HEK293T (cell line): ENCODE measurements around the gene CEACAM6.

ENCODE experiments used
- CTCF ChIA-PET: fragments of 350-600 bp; formaldehyde crosslinking; extraction: SDS; loops from one replicate; lab custom pipeline; 2021; ENCODE audit warnings: antibody characterized with exemption, inconsistent platforms; lab: Yijun Ruan, JAX
- POLR2A ChIA-PET: fragments of 350-600 bp; formaldehyde crosslinking; extraction: SDS; loops from one replicate; lab custom pipeline; 2020; ENCODE audit warnings: antibody characterized with exemption, inconsistent platforms; lab: Yijun Ruan, JAX
- DNase-seq: peaks from one replicate; pipeline ENCODE4 v3.0.0; 2012; ENCODE audit warnings: mixed read lengths; ENCODE audit errors: extremely low spot score
- ARNT ChIP-seq: fragments of 450-650 bp; IDR thresholded peaks from 2 replicates; pipeline ENCODE4 v1.6.1; 2017; ENCODE audit warnings: mild to moderate bottlenecking
- BHLHE40 ChIP-seq: fragments of 450-650 bp; IDR thresholded peaks from 2 replicates; pipeline ENCODE4 v1.6.1; 2016; ENCODE audit warnings: mild to moderate bottlenecking, moderate library complexity, borderline replicate concordance
- CTBP1 ChIP-seq: fragments of 450-650 bp; IDR thresholded peaks from 2 replicates; pipeline ENCODE4 v1.6.1; 2016; ENCODE audit warnings: borderline replicate concordance
- ELF4 ChIP-seq: fragments of 450-650 bp; IDR thresholded peaks from 2 replicates; pipeline ENCODE4 v1.6.1; 2017; ENCODE audit warnings: antibody characterized with exemption
- FOXA1 ChIP-seq: fragments of 450-650 bp; IDR thresholded peaks from 2 replicates; pipeline ENCODE4 v1.6.1; 2016; ENCODE audit warnings: mild to moderate bottlenecking
- FOXK2 ChIP-seq: fragments of 450-650 bp; IDR thresholded peaks from 2 replicates; pipeline ENCODE4 v1.6.1; 2016; ENCODE audit warnings: mild to moderate bottlenecking
- FOXM1 ChIP-seq: fragments of 450-650 bp; IDR thresholded peaks from 2 replicates; pipeline ENCODE4 v1.6.1; 2017; ENCODE audit warnings: mild to moderate bottlenecking, borderline replicate concordance
- HDGF ChIP-seq: fragments of 450-650 bp; IDR thresholded peaks from 2 replicates; pipeline ENCODE4 v1.6.1; 2017; ENCODE audit warnings: antibody characterized with exemption, borderline replicate concordance
- L3MBTL2 ChIP-seq: fragments of 450-650 bp; conservative IDR thresholded peaks from 2 replicates; pipeline ENCODE4 v1.6.1; 2016; ENCODE audit warnings: mild to moderate bottlenecking
- LEF1 ChIP-seq: fragments of 450-650 bp; IDR thresholded peaks from 2 replicates; pipeline ENCODE4 v1.6.1; 2017; ENCODE audit warnings: mild to moderate bottlenecking, borderline replicate concordance
- NFRKB ChIP-seq: fragments of 450-650 bp; IDR thresholded peaks from 2 replicates; pipeline ENCODE4 v1.6.1; 2016; ENCODE audit warnings: mild to moderate bottlenecking, moderate library complexity
- SP1 ChIP-seq: fragments of 450-650 bp; IDR thresholded peaks from 2 replicates; pipeline ENCODE4 v1.6.1; 2017
- SUZ12 ChIP-seq: fragments of 450-650 bp; IDR thresholded peaks from 2 replicates; pipeline ENCODE4 v1.6.1; 2016; ENCODE audit warnings: mild to moderate bottlenecking
- TARDBP ChIP-seq: fragments of 450-650 bp; IDR thresholded peaks from 2 replicates; pipeline ENCODE4 v1.6.1; 2016
- ZNF384 ChIP-seq: fragments of 450-650 bp; IDR thresholded peaks from 2 replicates; pipeline ENCODE4 v1.6.1; 2016
- TF ChIP-seq, protein P1 (sequence below): fragments of 450-650 bp; IDR thresholded peaks from 2 replicates; pipeline ENCODE4 v1.6.1; 2016

The CEACAM6 gene

DNA sequence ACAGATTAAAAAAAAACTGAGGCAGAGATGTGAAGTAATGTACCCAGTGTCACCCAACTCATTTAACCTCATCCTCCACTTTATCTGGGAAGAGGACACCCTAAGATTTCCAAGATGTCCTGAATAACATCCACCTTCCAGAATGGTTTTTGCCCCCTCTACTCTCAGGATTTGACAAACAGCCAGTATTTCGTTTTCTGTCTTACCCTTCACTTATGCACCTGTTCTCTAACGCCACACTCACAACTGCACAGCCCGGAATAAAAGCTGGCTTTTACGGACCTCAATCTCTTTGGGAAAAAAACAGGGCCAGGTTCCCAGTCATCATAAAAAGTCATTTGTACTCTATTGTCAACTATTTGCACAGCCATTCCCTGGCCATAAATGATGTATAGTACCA is 21.2 kb upstream of the CEACAM6 start:
- CTCF ChIA-PET: no interaction called here
- TF ChIP-seq ARNT: no peak
- TF ChIP-seq SP1: no peak
- TF ChIP-seq CTBP1: no peak
- no peak for TF ChIP-seq FOXM1
- TF ChIP-seq FOXK2: no peak
- no peak for TF ChIP-seq ZNF384
- POLR2A ChIA-PET: interaction anchor here (0.6 kb wide), 1 partner anchor 951 kb away, joined by 3 read pairs; no protein-coding TSS in a partner anchor
- no peak for DNase-seq

DNA sequence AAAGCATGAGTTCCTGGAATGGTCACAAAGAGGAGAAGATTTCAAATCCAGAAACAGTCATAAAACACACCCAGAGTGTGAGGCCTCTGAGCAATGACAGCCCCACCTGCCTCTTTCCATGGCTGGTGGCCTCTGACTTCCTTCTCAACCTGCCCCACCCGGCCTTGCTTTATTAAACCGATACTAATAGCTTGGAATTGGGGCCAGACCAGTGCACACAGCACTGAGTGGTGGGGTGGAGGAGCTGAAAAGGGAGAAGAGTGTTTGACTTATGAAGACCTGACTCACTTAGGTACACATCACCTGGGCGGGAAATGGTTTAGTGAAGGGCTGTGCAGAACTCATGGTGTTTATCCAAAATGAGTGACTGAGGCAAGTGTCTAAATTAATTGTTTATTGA is 20.7 kb upstream of the CEACAM6 start:
- POLR2A ChIA-PET: interaction anchor here (0.6 kb wide), 1 partner anchor 951 kb away, joined by 3 read pairs; no protein-coding TSS in a partner anchor
- CTCF ChIA-PET: no interaction called here
- TF ChIP-seq BHLHE40: no peak
- TF ChIP-seq TARDBP: no peak
- TF ChIP-seq HDGF: no peak
- no peak for TF ChIP-seq SUZ12
- no peak for TF ChIP-seq ARNT
- no peak for DNase-seq

DNA sequence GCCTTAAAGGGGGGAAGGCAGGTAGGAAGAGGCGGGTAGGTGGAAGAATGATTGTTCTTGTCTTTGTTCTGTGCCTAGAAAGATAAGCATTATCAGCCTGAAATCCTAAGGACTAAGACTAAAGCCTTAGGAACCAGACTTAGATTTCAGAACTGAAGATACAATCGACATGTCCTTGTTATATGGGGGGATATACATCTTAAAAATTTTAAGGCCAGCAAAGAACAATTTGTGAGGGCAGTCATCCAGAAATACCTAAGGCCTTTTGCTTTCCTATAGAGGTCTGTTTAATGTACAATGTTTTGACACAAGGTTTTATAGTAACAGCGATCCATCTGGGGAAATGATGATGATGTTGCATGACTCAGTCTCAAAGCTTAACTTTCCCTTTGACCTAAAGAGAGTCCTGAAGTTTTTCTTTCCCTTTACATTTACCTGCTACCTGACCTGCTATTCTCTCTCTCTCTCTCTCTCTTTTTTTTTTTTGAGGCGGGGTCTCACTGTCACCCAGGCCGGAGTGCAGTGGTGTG is 20.2 kb upstream of the CEACAM6 start:
- TF ChIP-seq SUZ12: no peak
- no peak for TF ChIP-seq CTBP1
- no peak for TF ChIP-seq NFRKB
- TF ChIP-seq HDGF: no peak
- TF ChIP-seq ELF4: no peak
- no peak for TF ChIP-seq LEF1
- no peak for TF ChIP-seq SP1
- no peak for TF ChIP-seq BHLHE40
- TF ChIP-seq FOXM1: no peak
- DNase-seq: no peak
- ChIA-PET CTCF (interaction anchor here (0.7 kb wide), 1 partner anchor 18 kb away, joined by 4 read pairs; no protein-coding TSS in a partner anchor), POLR2A (no interaction called here)

DNA sequence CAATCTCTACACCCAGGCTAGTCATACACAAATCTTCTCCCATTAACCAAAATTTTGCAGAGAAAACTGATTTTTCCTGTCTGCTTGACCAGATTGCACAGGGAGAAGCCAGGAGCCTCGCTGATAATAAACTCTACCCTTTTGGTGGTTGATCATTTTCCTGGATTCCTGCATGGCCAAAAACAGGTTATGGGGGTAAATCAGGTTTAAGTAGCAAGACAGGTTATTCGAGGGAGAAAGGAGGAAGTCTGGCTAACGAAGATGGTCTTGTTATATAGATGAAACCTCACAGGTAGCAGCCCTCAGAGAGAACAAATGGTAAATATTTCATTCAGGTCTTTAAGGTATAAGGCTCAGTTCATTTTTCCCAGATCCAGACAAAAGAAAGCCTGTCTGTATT is 16.0 kb upstream of the CEACAM6 start:
- no peak for DNase-seq
- TF ChIP-seq CTBP1 (no peak), FOXA1 (no peak), ARNT (no peak), L3MBTL2 (no peak), BHLHE40 (no peak), LEF1 (no peak), TARDBP (no peak), SUZ12 (no peak), SP1 (no peak), HDGF (no peak), NFRKB (no peak), FOXM1 (no peak), ZNF384 (no peak)
- TF ChIP-seq, protein P1, sequence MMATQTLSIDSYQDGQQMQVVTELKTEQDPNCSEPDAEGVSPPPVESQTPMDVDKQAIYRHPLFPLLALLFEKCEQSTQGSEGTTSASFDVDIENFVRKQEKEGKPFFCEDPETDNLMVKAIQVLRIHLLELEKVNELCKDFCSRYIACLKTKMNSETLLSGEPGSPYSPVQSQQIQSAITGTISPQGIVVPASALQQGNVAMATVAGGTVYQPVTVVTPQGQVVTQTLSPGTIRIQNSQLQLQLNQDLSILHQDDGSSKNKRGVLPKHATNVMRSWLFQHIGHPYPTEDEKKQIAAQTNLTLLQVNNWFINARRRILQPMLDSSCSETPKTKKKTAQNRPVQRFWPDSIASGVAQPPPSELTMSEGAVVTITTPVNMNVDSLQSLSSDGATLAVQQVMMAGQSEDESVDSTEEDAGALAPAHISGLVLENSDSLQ: no peak
- ChIA-PET POLR2A (no interaction called here), CTCF (interaction anchor here (1.0 to 1.2 kb wide), 2 partner anchors 14 to 48 kb away, joined by 3 to 9 read pairs; no protein-coding TSS in a partner anchor)

DNA sequence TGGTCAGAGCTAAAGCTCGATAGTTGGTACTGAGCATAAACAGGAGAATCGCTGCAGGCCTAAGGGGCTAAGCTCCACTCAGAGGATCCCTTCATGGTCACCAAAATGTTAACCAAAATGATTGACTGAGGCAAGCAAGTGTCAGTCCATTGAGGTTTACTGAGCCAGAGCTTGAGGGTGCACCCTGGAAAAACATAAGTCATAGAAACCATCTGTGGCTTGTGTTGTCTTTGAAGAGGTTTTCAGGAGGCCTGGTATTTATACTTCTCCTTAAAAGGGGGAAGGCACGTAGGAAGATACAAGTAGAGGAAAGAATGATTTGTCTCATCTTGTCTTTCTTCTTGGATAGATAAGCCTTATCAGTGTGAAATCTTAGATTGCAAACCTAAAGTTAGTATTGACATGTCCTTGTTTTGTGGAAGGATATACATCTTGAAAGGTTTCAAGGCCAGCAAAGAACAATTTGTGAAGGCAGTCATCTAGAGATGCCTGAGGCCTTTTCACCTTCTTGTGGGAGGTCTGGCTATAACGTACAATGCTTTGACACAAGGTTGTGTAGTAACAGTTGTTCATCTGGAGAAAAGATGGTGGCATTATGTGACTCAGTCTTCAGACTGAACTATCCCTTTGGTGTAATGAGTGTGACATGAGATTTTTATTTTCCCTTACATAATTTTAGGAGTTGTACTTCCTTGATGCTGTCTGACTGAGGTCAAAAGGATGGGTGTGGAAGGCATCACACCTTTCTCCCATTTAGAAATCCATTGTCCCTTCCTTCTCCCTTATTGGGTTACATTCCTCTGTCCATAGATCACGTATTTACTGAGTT is 14.7 kb upstream of the CEACAM6 start:
- ChIA-PET CTCF (interaction anchor here (0.5 to 1.2 kb wide), 5 partner anchors 12 to 345 kb away, joined by 3 to 9 read pairs (median 4); no protein-coding TSS in a partner anchor), POLR2A (no interaction called here)
- no peak for DNase-seq
- TF ChIP-seq BHLHE40: no peak
- no peak for TF ChIP-seq NFRKB
- TF ChIP-seq, protein P1: no peak
- no peak for TF ChIP-seq FOXA1
- no peak for TF ChIP-seq FOXK2
- no peak for TF ChIP-seq LEF1
- no peak for TF ChIP-seq HDGF
- no peak for TF ChIP-seq ARNT
- TF ChIP-seq SP1: no peak
- no peak for TF ChIP-seq FOXM1
- TF ChIP-seq L3MBTL2: no peak
- no peak for TF ChIP-seq TARDBP

DNA sequence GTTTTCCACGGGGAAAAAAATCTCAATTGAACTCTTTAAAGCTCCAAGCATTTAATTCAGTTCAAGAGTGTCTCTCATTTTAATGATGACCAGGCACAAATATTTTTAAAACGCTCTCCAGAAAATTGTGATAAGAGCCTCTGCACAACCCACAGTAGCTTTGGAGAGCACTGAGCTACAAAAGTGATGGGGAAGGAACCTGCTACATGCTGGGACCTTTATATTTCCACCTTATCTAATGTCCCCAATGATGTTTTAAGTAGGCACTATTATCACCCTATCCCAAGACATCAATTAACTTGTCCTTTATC is 14.1 kb upstream of the CEACAM6 start:
- DNase-seq: no peak
- CTCF ChIA-PET: interaction anchor here (1.2 kb wide), 1 partner anchor 34 kb away, joined by 3 read pairs; no protein-coding TSS in a partner anchor
- POLR2A ChIA-PET: no interaction called here
- TF ChIP-seq BHLHE40: no peak
- no peak for TF ChIP-seq ELF4
- TF ChIP-seq LEF1: no peak
- TF ChIP-seq ARNT: no peak

DNA sequence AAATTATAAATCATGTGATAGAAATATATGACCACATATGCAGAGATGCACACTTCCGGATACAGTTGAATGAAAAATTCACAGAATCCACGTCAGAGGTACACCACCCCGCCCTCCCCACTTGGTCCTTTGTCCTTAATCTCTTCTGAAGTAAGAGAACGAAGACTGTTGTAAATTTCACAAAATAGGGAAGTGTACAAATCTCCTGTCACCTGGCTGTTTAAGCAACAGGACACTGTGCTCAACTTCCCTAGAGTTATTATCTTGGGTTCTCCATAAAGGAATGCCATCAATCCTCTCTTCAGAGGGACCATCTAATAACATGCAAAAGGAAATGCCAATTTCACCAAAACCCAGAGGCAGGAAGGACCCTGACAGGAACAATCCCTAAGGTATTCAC is 10.5 kb upstream of the CEACAM6 start:
- POLR2A ChIA-PET: no interaction called here
- TF ChIP-seq ARNT: no peak
- CTCF ChIA-PET: interaction anchor here (1.0 kb wide), 1 partner anchor 38 kb away, joined by 3 read pairs; no protein-coding TSS in a partner anchor
- DNase-seq: no peak
